ENCODE data around the gene HSD17B8.

DNA sequence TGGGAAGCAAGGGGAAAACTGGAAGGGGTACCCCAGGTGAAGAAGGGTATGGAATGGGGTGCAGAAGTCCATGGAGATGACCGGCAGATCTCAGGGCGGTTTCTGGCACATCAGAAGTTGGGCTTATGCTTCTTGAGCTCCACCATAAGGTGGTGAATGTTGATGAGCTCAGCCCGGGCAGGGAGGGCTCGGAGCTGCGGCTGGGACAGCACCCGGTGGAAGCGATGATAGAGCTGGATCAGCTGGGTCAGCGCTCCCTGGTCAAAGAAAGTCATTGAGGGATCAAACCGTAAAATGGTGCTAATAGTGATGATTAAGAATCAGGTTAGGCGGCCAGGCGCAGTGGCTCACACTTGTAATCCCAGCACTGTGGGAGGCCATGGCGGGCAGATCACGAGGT is 46.3 kb downstream of the HSD17B8 start:
- TF ChIP-seq REST (IDR thresholded peaks at IDR 0.05; ENCODE audit: insufficient read depth in 1 of 2, low read depth in 2 of 2, low read length in 1 of 2) (no peak), POLR2AphosphoS5 (IDR thresholded peaks at IDR 0.05; ENCODE audit: low read depth, low read length) (no peak)
- TF ChIP-seq, protein P1, sequence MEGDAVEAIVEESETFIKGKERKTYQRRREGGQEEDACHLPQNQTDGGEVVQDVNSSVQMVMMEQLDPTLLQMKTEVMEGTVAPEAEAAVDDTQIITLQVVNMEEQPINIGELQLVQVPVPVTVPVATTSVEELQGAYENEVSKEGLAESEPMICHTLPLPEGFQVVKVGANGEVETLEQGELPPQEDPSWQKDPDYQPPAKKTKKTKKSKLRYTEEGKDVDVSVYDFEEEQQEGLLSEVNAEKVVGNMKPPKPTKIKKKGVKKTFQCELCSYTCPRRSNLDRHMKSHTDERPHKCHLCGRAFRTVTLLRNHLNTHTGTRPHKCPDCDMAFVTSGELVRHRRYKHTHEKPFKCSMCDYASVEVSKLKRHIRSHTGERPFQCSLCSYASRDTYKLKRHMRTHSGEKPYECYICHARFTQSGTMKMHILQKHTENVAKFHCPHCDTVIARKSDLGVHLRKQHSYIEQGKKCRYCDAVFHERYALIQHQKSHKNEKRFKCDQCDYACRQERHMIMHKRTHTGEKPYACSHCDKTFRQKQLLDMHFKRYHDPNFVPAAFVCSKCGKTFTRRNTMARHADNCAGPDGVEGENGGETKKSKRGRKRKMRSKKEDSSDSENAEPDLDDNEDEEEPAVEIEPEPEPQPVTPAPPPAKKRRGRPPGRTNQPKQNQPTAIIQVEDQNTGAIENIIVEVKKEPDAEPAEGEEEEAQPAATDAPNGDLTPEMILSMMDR (IDR thresholded peaks at IDR 0.05) = no peak
